ENCODE data around the gene ANKRD33B. TPM values are rescaled to one million over a fixed set of nuclear protein-coding genes. Genes with fewer than 3 reads are reported as not detected.

Gene ANKRD33B
- total RNA-seq, 4 donors from 2014 or later, result 4.4 to 17.2 (median 5.9) TPM

GRCh38 chr5:10527281-10527950 is 36.5 kb upstream of the ANKRD33B start:
- Histone ChIP-seq H3K36me3 (no peaks in the 10 kb centered on the region), H3K9me3 (no peaks in the 10 kb centered on the region), H3K4me1 (no peaks in the 10 kb centered on the region), H3K4me3 (no peak overlapping the region), H3K27ac (no peak overlapping the region), H3K27me3 (peaks cover 20% of the 10 kb centered on the region)
- WGBS, 2 donors (ENCODE audit: low coverage in 1 of 2), result 57 to 67% methylated on average over 8 to 10 of the region's 11 CpGs
- ATAC-seq, result no peak
- TF ChIP-seq POLR2AphosphoS5 (IDR thresholded peaks at IDR 0.05) (no peak), POLR2A (IDR thresholded peaks at IDR 0.05) (no peak), EP300 (IDR thresholded peaks at IDR 0.05) (no peak)
- TF ChIP-seq, protein P1, sequence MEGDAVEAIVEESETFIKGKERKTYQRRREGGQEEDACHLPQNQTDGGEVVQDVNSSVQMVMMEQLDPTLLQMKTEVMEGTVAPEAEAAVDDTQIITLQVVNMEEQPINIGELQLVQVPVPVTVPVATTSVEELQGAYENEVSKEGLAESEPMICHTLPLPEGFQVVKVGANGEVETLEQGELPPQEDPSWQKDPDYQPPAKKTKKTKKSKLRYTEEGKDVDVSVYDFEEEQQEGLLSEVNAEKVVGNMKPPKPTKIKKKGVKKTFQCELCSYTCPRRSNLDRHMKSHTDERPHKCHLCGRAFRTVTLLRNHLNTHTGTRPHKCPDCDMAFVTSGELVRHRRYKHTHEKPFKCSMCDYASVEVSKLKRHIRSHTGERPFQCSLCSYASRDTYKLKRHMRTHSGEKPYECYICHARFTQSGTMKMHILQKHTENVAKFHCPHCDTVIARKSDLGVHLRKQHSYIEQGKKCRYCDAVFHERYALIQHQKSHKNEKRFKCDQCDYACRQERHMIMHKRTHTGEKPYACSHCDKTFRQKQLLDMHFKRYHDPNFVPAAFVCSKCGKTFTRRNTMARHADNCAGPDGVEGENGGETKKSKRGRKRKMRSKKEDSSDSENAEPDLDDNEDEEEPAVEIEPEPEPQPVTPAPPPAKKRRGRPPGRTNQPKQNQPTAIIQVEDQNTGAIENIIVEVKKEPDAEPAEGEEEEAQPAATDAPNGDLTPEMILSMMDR (IDR thresholded peaks at IDR 0.05), result no peak

DNA sequence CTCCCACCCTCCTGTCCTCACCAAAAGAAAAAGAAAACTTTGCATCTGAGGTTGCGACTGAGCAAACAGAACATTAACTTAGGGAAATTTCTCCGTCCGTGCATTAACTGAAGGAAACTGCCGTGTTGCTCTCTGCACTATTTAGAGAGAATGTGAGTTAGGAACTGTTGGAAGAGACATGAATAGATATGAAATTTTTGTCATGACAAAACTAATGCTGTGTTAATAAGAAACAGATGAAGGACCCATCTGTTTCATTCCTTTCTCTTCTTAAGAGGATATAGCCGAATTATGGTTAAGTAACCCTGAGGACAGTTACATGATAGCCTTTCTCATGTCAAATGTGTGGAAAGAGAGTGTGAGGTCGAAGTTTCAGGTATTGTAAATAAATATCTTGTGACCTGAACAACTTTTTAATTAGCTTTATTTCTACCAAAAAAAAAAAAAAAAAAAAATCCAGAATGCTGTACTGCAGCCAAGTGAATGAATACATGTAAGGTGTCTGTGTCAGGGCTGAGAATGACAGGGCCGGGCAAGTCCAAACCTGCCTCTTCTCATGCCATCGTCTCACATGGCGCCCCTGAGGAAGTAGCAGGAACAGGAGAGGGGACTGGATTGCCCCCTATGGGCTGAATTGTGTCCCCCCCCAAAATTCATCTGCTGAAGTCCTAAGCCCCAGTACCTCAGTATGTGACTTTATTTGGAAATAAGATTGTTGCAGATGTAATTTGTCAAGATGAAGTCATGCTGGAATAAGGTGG is 35.6 kb upstream of the ANKRD33B start:
- H3K27ac ChIP-seq, result no peak overlapping the region
- WGBS, 2 donors (ENCODE audit: low coverage in 1 of 2), result 58 to 72% methylated on average over 4 to 9 of the region's 9 CpGs
- H3K4me3 ChIP-seq, result no peak overlapping the region
- peaks cover 0 to 2% (median 0%) of the 10 kb centered on the region in 3 donors for H3K4me1 ChIP-seq
- no peak for TF ChIP-seq POLR2A (IDR thresholded peaks at IDR 0.05)
- TF ChIP-seq, protein P1 (IDR thresholded peaks at IDR 0.05), result no peak
- no peak for TF ChIP-seq POLR2AphosphoS5 (IDR thresholded peaks at IDR 0.05)
- no peak for TF ChIP-seq EP300 (IDR thresholded peaks at IDR 0.05)
- H3K36me3 ChIP-seq, result no peaks in the 10 kb centered on the region
- H3K9me3 ChIP-seq, result no peaks in the 10 kb centered on the region
- peak; percentile 28 for ATAC-seq
- H3K27me3 ChIP-seq, result peaks cover 29% of the 10 kb centered on the region

- peaks cover 0 to 8% (median 0%) of the 10 kb centered on the region in 3 donors for H3K4me1 ChIP-seq
- ATAC-seq, result no peak
- TF ChIP-seq POLR2AphosphoS5 (IDR thresholded peaks at IDR 0.05), result no peak
Observed at GRCh38 chr5:10528827-10529226, 35.0 kb upstream of the ANKRD33B start.

DNA sequence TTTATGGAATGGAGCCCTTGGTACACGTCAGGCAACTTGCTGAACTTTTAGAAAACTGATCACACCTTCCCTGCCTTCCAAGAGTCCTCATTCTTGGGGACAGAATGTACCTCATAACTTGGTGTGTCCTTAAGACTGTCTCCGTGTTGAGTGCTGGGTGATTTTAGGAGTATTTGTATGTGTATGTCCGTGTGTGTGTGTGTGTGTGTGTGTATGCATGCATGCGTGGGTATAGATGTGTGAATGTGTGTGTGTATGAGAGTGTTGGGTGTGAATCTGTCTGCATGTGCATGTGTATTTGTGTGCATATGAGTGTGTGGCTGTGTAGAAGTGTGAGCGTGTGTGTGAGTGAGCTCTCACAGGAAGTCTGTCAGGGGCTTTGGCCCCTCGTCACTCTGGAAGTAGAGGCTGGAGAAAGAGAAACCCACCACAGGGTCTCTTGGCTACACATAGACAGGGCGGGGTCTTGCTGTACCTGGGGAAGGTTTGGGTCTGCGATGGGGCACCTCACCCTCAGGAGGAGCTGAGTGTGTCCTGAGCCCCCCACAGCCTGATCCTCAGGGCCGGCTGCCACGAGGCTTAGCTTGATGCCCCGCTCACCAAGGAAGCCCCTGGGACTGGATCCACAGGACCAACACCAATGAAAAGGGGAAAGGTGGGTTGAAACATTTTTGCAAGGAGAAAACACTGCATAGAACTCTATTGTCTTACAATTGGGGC is 33.1 kb upstream of the ANKRD33B start:
- no peaks in the 10 kb centered on the region for H3K36me3 ChIP-seq
- peaks cover 42% of the 10 kb centered on the region for H3K27me3 ChIP-seq
- H3K4me3 ChIP-seq, result no peak overlapping the region
- TF ChIP-seq EP300 (IDR thresholded peaks at IDR 0.05) (no peak), POLR2A (IDR thresholded peaks at IDR 0.05) (no peak), POLR2AphosphoS5 (IDR thresholded peaks at IDR 0.05) (no peak)
- TF ChIP-seq, protein P1 (IDR thresholded peaks at IDR 0.05), result no peak
- H3K4me1 ChIP-seq, result peaks cover 0 to 8% (median 0%) of the 10 kb centered on the region in 3 donors
- H3K9me3 ChIP-seq, result no peaks in the 10 kb centered on the region
- no peak overlapping the region for H3K27ac ChIP-seq
- WGBS, 2 donors (ENCODE audit: low coverage in 1 of 2), result 78 to 100% methylated on average over 3 to 8 of the region's 11 CpGs
- ATAC-seq, result no peak

More at GRCh38 chr5:10528827-10529226, 35.0 kb upstream of the ANKRD33B start:
- Histone ChIP-seq H3K36me3 (no peaks in the 10 kb centered on the region), H3K9me3 (no peaks in the 10 kb centered on the region), H3K27ac (no peak overlapping the region), H3K4me3 (no peak overlapping the region), H3K27me3 (peaks cover 35% of the 10 kb centered on the region)
- WGBS, 2 donors (ENCODE audit: low coverage in 1 of 2), result 57 to 70% methylated on average over 1 of the region's 1 CpG

DNA sequence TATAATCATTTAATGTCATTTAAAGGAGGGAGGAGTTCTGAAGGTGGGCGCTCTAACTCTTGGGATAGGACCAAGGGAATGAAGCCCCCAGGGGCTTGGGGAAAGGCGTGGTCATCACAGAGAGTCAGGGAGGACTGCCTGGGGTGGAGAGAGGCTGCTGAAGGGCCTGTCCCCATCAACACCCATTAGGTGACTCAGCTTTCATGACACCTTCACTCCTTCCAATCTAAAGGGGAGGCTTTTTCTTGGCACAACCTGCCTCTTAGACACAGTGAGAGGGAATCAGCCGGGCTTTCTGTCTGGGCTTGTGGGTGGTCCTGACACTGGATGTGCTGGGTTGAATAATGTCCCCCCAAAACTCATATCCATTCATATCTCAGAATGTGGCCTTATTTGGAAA is 31.4 kb upstream of the ANKRD33B start:
- Histone ChIP-seq H3K27ac (no peak overlapping the region), H3K9me3 (no peaks in the 10 kb centered on the region), H3K4me1 (peaks cover 0 to 19% (median 5%) of the 10 kb centered on the region in 3 donors), H3K4me3 (no peak overlapping the region), H3K27me3 (peaks cover 47% of the 10 kb centered on the region), H3K36me3 (no peaks in the 10 kb centered on the region)
- 94 to 100% methylated on average over 1 to 2 of the region's 3 CpGs for WGBS, 2 donors (ENCODE audit: low coverage in 1 of 2)
- no peak for ATAC-seq
- TF ChIP-seq POLR2AphosphoS5 (IDR thresholded peaks at IDR 0.05) (no peak), EP300 (IDR thresholded peaks at IDR 0.05) (no peak), POLR2A (IDR thresholded peaks at IDR 0.05) (no peak)
- TF ChIP-seq, protein P1 (IDR thresholded peaks at IDR 0.05), result no peak
